Fibroblast of pulmonary artery (primary cell): ENCODE results near the gene ERICH6B.

Source experiments
- DNase-seq: peaks from one replicate; pipeline ENCODE4 v3.0.0-alpha.2; 2010; ENCODE audit warnings: low read depth
- H3K4me3 ChIP-seq: replicated peaks from 2 replicates; pipeline ENCODE4 v1.5.1; 2011; ENCODE audit warnings: low read depth, mild to moderate bottlenecking, control low read depth, low read length, moderate library complexity
- TF ChIP-seq, protein P1 (sequence below): IDR thresholded peaks from 2 replicates; pipeline ENCODE4 v1.5.1; 2011; ENCODE audit warnings: mild to moderate bottlenecking, control low read depth, low read length, inconsistent platforms; ENCODE audit errors: missing control alignments

Gene ERICH6B

DNA sequence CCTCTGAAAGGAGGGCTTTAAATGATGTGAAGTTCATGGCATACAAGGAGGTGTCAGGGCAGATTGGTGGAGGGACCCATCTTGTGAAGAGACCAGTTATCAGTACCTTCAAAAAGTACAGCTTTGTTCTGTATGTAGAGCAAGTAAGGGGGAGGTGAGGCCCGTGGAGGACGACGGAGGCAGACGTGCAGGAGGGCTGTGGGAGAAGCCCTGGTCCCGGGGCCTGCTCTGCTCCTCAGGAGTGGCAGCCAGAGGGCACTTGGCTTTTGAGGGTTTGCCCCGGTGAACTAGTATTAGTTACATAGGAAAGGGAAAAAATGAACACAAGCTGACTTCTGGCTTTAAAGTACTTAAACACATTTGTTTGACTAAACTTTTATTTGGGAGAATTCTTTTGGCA, 108.7 kb downstream of the ERICH6B start:
- no peak overlapping the region for H3K4me3 ChIP-seq
- TF ChIP-seq, protein P1, sequence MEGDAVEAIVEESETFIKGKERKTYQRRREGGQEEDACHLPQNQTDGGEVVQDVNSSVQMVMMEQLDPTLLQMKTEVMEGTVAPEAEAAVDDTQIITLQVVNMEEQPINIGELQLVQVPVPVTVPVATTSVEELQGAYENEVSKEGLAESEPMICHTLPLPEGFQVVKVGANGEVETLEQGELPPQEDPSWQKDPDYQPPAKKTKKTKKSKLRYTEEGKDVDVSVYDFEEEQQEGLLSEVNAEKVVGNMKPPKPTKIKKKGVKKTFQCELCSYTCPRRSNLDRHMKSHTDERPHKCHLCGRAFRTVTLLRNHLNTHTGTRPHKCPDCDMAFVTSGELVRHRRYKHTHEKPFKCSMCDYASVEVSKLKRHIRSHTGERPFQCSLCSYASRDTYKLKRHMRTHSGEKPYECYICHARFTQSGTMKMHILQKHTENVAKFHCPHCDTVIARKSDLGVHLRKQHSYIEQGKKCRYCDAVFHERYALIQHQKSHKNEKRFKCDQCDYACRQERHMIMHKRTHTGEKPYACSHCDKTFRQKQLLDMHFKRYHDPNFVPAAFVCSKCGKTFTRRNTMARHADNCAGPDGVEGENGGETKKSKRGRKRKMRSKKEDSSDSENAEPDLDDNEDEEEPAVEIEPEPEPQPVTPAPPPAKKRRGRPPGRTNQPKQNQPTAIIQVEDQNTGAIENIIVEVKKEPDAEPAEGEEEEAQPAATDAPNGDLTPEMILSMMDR = no peak
- DNase-seq = no peak

DNA sequence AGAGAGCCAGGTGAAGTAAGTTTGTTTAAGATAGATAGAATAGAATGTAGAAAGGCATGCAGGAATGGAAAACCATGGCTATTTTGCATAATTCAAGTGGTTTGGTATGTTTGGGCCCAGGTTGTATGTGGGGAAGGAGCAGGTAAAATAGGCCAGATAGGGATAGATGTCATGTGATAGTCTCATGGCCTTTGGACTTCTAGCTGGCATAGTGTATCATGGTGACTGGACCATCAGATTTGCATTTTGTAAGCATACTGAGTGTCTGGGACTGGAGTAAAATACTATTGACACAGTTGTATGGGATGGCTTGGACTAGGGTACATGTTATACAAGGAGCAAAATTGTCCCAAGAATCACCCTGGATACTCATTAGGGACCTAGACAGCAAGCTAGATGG, 111.9 kb downstream of the ERICH6B start:
- TF ChIP-seq, protein P1 = no peak
- H3K4me3 ChIP-seq = no peak overlapping the region
- DNase-seq = no peak

DNA sequence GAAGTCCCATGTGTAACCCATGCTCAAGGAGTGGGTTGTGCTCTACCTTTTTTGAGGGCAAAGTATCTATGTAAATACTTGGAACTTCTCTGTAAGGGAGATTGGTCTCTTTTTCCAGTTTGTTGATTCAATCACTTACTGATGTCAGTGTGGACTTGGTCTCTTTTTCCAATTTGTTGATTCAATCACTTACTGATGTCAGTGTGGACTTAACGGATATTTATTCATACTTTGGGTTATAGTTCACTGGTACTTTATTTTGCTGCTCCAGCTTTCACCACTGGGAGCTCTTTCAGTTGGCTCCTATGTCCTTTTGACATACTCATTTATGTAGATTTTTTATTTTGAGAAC, 114.4 kb downstream of the ERICH6B start:
- H3K4me3 ChIP-seq = no peak overlapping the region
- no peak for DNase-seq
- TF ChIP-seq, protein P1 = no peak

DNA sequence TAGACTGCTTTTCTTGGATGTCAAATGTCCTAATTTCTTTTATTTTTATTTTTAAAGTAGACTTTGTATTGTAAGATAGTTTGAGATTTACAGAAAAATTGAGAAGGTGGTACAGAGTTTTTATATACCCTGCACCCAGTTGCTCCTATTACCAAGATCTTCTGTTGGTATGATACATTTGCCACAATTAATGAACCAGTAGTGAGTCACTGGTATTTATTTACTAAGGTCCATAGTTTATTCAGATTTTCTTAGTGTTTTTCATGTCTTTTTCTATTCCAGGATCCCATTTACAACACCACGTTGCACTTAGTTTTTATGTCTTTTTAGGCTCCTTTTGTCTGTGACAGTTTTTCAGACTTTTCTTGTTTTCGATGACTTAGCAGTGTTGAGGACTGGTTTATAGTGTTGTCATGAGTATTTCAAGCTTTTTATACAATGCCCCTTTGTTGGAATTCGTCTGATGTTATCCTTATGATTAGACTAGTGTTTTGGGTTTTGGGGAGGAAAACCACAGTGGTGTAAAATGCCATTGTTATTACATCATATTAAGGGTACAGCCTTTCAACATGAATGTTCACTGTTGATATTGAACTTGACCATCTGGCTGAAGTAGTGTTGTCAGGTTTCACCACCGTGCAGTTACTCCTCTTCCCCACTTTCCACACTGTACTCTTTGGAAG, 114.9 kb downstream of the ERICH6B start:
- TF ChIP-seq, protein P1 = no peak
- peak; percentile 95 for DNase-seq
- H3K4me3 ChIP-seq = no peak overlapping the region

DNA sequence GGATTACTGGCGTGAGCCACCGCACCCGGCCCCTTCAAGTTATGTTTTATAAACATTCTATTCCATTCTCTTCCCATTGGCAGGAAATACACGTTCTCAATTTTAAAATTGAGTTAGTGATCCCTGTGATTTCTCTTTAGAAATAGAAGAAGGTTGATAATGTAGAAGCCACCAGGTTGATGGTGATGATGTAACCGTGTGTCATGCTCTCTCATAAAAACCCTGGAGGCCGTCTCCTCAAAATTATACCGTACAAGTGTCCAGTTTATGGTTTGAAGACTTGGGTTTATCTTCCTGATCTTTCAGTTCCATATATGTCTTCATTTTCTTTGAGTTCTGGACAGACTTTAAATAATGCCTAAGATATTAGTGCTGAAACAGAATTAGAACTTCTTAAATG, 118.6 kb downstream of the ERICH6B start:
- no peak for DNase-seq
- TF ChIP-seq, protein P1 = no peak
- no peak overlapping the region for H3K4me3 ChIP-seq

DNA sequence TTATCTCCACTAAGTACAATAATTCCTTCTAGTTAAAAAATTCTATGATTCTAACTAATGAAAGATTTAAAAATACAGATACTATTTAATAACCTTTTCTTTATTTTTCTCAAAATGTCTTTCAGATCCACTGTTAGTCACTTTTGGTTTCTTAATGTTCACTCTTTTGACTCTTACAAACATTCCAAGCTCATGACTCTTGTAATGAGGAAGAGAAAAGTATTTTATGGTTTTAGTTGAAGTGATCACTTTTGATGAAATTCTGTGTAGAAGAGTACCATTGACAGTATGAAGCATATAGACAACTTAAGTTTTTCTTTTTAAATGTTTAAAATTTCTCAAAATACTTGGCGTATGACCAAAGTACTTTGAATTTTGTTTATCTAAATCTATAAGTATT, 123.0 kb downstream of the ERICH6B start:
- no peak overlapping the region for H3K4me3 ChIP-seq
- DNase-seq = peak; percentile 59
- TF ChIP-seq, protein P1 = no peak
